ENCODE data around the gene ZNF318.

- TF ChIP-seq CTCF (IDR thresholded peaks at IDR 0.05; ENCODE audit: insufficient read depth, low read depth, low read length) (no peak), EZH2 (IDR thresholded peaks at IDR 0.05; ENCODE audit: insufficient read depth, low read length) (no peak)
Observed at GRCh38 chr6:43336382-43336781, 33.1 kb downstream of the ZNF318 start.

All from astrocyte (in vitro differentiated cells and primary cell).